CD4-positive, alpha-beta T cell treated with Interleukin-10 for 1 hour (primary cell): Measurements from ENCODE around the gene PRM3.

Experiments
- DNase-seq: peaks from one replicate; pipeline ENCODE4 v3.0.0-alpha.2; 2020

The PRM3 gene

GRCh38 chr16:11224096-11224893, 49.1 kb downstream of the PRM3 start:
- peak; percentile 71 for DNase-seq
